HG03066 (cell line): ENCODE results near the gene SETBP1.

Source experiments
- ATAC-seq: cut with Tn5 transposase; IDR thresholded peaks from one replicate; pipeline ENCODE4 v1.9.1; 2021; ENCODE audit warnings: low read depth; ENCODE audit not compliant: unreplicated experiment

The SETBP1 gene

GRCh38 chr18:44998360-44998759 lies 317.7 kb downstream of the SETBP1 start:
- ATAC-seq = no peak

GRCh38 chr18:45004546-45005080 lies 323.9 kb downstream of the SETBP1 start:
- ATAC-seq = no peak

- ATAC-seq = no peak
These were observed 326.2 kb downstream of the SETBP1 start for GRCh38 chr18:45006934-45007333.

GRCh38 chr18:45007531-45007930 lies 326.8 kb downstream of the SETBP1 start:
- no peak for ATAC-seq

- ATAC-seq = no peak
These were observed 328.2 kb downstream of the SETBP1 start for GRCh38 chr18:45008694-45009413.

GRCh38 chr18:45009756-45010155 lies 329.1 kb downstream of the SETBP1 start:
- ATAC-seq = no peak

- ATAC-seq = no peak
These were observed 331.6 kb downstream of the SETBP1 start for GRCh38 chr18:45012286-45012685.

- no peak for ATAC-seq
These were observed 333.4 kb downstream of the SETBP1 start for GRCh38 chr18:45014047-45014501.

- ATAC-seq = no peak
These were observed 335.1 kb downstream of the SETBP1 start for GRCh38 chr18:45015788-45016128.

GRCh38 chr18:45019469-45019868 lies 338.8 kb downstream of the SETBP1 start:
- no peak for ATAC-seq

- no peak for ATAC-seq
These were observed 342.8 kb downstream of the SETBP1 start for GRCh38 chr18:45023519-45023918.

- no peak for ATAC-seq
These were observed 343.8 kb downstream of the SETBP1 start for GRCh38 chr18:45024357-45025088.

- ATAC-seq = no peak
These were observed 344.4 kb downstream of the SETBP1 start for GRCh38 chr18:45025089-45025450.

- ATAC-seq = no peak
These were observed 345.5 kb downstream of the SETBP1 start for GRCh38 chr18:45026162-45026561.

GRCh38 chr18:45034179-45034578 lies 353.5 kb downstream of the SETBP1 start:
- no peak for ATAC-seq

GRCh38 chr18:45037618-45038017 lies 356.9 kb downstream of the SETBP1 start:
- no peak for ATAC-seq

- no peak for ATAC-seq
These were observed 358.7 kb downstream of the SETBP1 start for GRCh38 chr18:45039376-45039775.

- no peak for ATAC-seq
These were observed 360.2 kb downstream of the SETBP1 start for GRCh38 chr18:45040879-45041278.

- no peak for ATAC-seq
These were observed 364.1 kb downstream of the SETBP1 start for GRCh38 chr18:45044787-45045186.

- ATAC-seq = no peak
These were observed 365.5 kb downstream of the SETBP1 start for GRCh38 chr18:45046228-45046627.

- ATAC-seq = no peak
These were observed 366.3 kb downstream of the SETBP1 start for GRCh38 chr18:45046961-45047360.
